ENCODE results near the gene ELP4.
"Not testable (repeated sequence)": the region's sequence is repeated elsewhere in the genome, so short reads cannot be mapped to it uniquely, and the experiment has no call there.

The ELP4 gene

DNA sequence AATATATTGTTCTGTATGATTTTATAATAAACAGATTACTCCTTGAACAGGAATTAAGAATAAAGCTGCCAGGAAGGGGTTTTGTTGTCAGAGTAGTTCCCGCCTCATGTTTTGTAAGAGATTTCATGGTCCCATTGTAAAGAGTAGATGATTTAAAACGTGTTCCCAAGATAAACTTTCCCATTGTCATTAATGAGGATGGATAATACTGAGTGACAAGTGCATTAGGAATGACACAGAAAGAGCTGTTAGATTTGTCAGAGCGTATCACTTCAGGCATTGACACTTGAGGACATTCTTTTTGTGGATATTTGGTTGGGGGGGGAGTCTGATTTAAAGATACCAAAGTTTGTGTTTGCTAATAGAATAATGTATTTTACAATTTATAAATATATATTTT is 154.6 kb downstream of the ELP4 start:
- no peak for TF ChIP-seq CTCF (IDR thresholded peaks at IDR 0.05; ENCODE audit: low read depth, low read length)
- in situ Hi-C loops (cut with HindIII; ENCODE audit: low sequenced_read_pairs): no loop called here
- no peak for DNase-seq (ENCODE audit: low read depth, low spot score)
- H3K4me3 ChIP-seq (ENCODE audit: low read depth, low read length): no peak overlapping the region

DNA sequence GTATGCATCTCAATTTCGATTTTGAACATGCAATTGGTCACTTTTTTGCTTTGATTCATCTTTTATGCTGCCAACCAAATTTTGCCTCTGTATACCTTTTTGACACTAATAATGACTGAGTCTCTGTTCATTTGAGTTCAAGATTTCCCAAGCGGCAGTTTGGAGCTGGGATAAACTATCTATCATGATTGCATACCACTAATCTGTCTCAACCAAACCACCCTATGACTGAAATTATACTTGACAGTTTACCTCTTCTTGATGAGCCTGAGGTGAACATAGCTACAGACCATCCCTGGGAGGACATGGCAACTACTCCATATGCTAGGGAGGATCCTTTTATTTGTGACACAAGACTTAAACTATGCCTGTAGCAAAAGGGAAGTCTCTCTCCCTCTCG is 155.4 kb downstream of the ELP4 start:
- H3K4me3 ChIP-seq (ENCODE audit: low read depth, low read length): no peak overlapping the region
- TF ChIP-seq CTCF (IDR thresholded peaks at IDR 0.05; ENCODE audit: low read depth, low read length): no peak
- in situ Hi-C loops (cut with HindIII; ENCODE audit: low sequenced_read_pairs): no loop called here

DNA sequence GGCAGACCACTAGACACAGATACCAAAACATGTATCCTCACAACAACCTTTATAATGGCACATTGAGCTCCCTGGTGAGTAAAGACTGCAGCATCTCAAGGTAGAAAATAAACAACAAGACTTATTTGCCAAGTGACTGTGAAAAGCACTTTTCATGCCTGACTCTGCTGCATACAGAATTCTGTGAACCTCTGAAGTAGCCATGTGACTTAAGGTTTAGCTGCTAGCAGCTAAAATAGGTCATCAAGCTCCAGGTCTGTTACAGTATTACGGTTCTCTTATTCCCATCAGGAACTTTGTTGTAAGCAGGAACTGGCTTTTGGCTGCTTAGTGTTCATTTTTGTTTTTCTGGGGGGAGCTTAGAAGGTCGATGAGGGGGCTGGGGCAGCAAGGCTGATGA is 162.1 kb downstream of the ELP4 start:
- no peak for DNase-seq (ENCODE audit: low read depth, low spot score)
- H3K4me3 ChIP-seq (ENCODE audit: low read depth, low read length): no peak overlapping the region
- in situ Hi-C loops (cut with HindIII; ENCODE audit: low sequenced_read_pairs): no loop called here
- TF ChIP-seq CTCF (IDR thresholded peaks at IDR 0.05; ENCODE audit: low read depth, low read length): no peak

More for the DNA sequence above, 155.4 kb downstream of the ELP4 start:
- no peak for DNase-seq (ENCODE audit: low read depth, low spot score)

GRCh38 chr11:31673108-31673507 is 163.5 kb downstream of the ELP4 start:
- H3K4me3 ChIP-seq (ENCODE audit: low read depth, low read length); in situ Hi-C loops (cut with HindIII; ENCODE audit: low sequenced_read_pairs); DNase-seq (ENCODE audit: low read depth, low spot score): not testable (repeated sequence)

- TF ChIP-seq CTCF (IDR thresholded peaks at IDR 0.05; ENCODE audit: low read depth, low read length): no peak
- in situ Hi-C loops (cut with HindIII; ENCODE audit: low sequenced_read_pairs): no loop called here
- DNase-seq (ENCODE audit: low read depth, low spot score): no peak
- no peak overlapping the region for H3K4me3 ChIP-seq (ENCODE audit: low read depth, low read length)
These were observed 166.9 kb downstream of the ELP4 start for GRCh38 chr11:31676280-31676982.

DNA sequence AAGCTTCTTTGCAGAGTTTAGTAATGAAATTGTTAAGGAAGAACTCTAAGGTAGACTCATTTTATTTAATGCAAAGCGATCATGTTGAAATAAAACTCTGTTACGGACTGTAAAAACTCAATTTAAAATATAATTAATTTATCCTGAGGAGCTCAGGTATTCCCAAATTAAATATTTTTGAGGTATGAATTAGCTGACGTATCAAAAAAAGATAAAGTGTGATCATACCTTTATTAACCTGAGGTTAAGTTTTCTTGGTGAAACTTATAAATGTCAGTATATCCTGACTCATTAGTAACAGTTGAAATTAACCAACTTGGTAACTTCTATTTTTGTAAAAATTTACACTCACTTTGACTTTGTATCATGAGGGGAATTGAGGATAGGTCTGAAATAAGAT is 171.2 kb downstream of the ELP4 start:
- H3K4me3 ChIP-seq (ENCODE audit: low read depth, low read length): no peak overlapping the region
- TF ChIP-seq CTCF (IDR thresholded peaks at IDR 0.05; ENCODE audit: low read depth, low read length): no peak
- DNase-seq (ENCODE audit: low read depth, low spot score): no peak
- in situ Hi-C loops (cut with HindIII; ENCODE audit: low sequenced_read_pairs): no loop called here

DNA sequence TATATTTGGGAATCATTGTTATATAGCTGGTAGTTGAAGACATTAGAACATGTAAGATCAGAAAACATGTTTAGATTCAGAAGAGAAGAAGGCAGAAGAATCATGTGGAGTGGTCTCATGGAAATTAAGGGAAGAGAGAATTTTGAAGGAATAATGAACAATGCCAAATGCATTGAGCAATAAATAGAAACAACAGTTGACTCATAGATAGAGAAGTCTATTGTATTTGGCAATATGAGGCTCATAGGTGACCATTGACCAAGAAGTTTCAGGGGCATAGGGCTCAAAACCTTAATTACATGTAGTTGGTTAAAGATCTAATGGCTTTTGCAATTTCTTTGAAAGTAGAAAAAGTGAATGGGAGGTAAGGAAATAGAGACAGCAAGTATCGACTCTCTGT is 177.7 kb downstream of the ELP4 start:
- no peak for TF ChIP-seq CTCF (IDR thresholded peaks at IDR 0.05; ENCODE audit: low read depth, low read length)
- no peak for DNase-seq (ENCODE audit: low read depth, low spot score)
- in situ Hi-C loops (cut with HindIII; ENCODE audit: low sequenced_read_pairs): no loop called here

More for the DNA sequence above, 177.7 kb downstream of the ELP4 start:
- no peak overlapping the region for H3K4me3 ChIP-seq (ENCODE audit: low read depth, low read length)
